ENCODE measurements around the gene HSD11B1L. TPM values are rescaled to one million over a fixed set of nuclear protein-coding genes. Genes with fewer than 3 reads are reported as not detected.
"Not testable (repeated sequence)": the region's sequence is repeated elsewhere in the genome, so short reads cannot be mapped to it uniquely, and the experiment has no call there.

HSD11B1L gene
- polyA plus RNA-seq, 10 donors = 2.8 to 6.7 (median 5.1) TPM

GRCh38 chr19:5686647-5687359 is 6.0 kb downstream of the HSD11B1L start:
- peak; percentile 91 to 96 (median 94) for DNase-seq

DNA sequence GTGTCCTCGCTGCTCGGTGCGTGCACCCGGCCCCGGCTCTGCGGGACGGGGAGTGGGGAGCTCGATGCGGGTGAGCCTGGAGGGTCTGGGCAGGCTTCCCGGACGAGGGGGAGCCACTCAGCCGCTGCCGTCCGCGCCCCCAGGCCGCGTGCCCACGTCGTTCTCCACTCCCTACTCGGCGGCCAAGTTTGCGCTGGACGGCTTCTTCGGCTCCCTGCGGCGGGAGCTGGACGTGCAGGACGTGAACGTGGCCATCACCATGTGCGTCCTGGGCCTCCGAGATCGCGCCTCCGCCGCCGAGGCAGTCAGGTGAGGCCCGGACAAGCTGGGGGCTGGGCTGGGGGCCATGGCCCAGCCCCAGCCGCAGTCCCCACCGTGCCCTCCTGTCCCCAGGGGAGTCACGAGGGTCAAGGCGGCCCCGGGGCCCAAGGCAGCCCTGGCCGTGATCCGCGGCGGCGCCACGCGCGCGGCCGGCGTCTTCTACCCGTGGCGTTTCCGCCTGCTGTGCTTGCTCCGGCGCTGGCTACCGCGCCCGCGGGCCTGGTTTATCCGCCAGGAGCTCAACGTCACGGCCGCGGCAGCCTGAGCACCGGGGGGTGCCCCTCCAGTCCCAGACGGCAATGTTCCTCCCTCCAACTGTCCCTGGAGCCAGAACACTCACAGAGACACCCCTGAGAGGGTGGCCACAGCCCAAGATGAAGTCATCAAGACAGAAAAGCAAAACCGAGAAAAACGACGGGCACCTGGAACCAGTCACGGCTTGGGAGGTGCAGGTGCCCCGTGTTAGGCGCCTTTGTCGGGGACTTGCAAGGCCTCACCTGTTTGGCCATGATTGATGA is 6.8 kb downstream of the HSD11B1L start:
- no peak for DNase-seq

- DNase-seq = not testable (repeated sequence)
Measured at GRCh38 chr19:5688262-5688881, 7.5 kb downstream of the HSD11B1L start.

DNA sequence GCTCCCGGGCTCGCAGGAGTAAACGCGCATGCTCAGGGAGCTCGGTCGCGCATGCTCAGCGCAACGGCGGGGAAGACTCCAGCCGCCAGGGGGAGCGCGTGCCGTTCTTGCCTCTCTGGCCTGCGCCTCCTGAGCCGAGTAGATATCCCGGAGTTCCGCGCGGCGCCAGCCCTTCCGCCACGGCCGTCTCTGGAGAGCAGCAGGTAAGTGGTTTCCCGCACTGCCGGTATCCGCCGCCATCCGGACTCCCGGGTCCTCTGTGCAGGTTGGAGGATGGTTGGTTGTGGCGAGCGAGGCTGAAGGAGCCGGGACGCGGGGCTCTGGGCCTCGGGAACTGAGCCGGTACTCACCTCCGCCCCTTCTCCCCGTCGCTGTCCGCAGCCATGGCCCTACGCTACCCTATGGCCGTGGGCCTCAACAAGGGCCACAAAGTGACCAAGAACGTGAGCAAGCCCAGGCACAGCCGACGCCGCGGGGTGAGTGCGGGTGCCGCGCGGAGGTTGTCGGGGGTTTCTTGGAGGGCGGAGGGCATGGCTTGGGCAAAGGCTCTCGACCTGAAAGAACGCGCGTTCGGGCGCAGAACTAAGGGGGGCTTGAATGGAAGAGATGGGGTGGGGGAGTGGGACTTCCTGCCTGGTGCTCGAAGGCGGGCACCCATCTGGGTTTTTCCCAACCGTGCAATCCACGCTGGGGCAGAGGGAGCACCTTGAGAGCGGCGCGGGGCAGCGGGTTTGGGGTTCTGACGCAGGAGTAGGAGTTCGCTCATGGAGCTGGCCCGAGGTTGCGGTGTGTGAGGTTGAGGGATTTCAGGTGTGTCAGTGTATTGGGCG is 9.5 kb downstream of the HSD11B1L start, which contains the start of gene RPL36:
RPL36 (plus strand) TSS at position 171 of the 830 bp plus-strand sequence; CDS start at position 384, 213 bp downstream.
- peak; percentile 97 to 99 (median 98) for DNase-seq

- DNase-seq = peak; percentile 38 to 85 (median 67)
Measured at GRCh38 chr19:5690955-5691821, 10.4 kb downstream of the HSD11B1L start.

- DNase-seq = no peak
Measured at GRCh38 chr19:5691822-5692722, 11.2 kb downstream of the HSD11B1L start.

- no peak for DNase-seq
Measured at GRCh38 chr19:5692723-5693194, 11.9 kb downstream of the HSD11B1L start.

GRCh38 chr19:5693195-5694166 is 12.7 kb downstream of the HSD11B1L start:
- peak in 1 of 3 donors; percentile 52 for DNase-seq

DNA sequence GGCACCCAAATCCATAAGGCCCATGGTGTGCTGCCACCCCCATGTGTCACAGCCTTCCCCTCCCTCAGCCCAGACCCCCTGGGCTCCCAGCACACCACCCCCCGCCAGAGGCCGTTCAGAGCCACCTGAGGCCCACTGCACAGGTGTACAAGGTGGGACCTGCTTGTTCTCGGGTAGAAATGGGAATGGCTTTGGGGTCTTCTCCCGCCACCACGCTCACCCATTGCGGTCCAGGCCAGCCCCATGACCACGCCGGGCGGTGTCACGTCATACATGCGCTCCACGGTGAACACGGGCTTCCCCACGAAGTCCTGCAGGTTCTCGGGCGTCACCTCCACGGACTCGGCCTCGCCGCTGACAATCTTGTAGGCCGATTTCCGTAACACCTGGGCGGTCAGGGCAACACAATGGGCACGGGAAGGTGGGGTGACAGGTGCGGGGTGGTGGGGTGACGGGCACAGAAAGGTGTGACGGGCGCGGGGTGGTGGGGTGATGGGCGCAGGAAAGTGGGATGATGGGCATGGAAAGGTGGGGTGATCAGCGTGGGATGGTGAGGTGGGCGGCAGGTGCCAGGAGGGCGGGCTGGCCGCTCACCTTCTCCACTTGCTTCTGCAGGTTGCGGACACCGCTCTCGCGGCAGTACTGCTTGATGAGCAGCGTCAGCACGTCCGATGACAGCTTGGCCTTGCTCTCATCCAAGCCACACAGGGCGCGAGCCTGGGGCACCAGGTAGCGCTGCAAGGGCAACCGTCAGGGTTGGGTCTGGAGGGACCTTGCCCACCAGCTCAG is 13.5 kb downstream of the HSD11B1L start:
- DNase-seq = no peak

- no peak for DNase-seq
Measured at GRCh38 chr19:5694956-5695648, 14.3 kb downstream of the HSD11B1L start.

- DNase-seq = peak in 1 of 3 donors; percentile 29
Measured at GRCh38 chr19:5695649-5696195, 14.9 kb downstream of the HSD11B1L start.

- DNase-seq = no peak
Measured at GRCh38 chr19:5696196-5697021, 15.6 kb downstream of the HSD11B1L start.

GRCh38 chr19:5697022-5697889 is 16.4 kb downstream of the HSD11B1L start:
- DNase-seq = peak in 1 of 3 donors; percentile 7

All from muscle of back (tissue), 11 donors.